Bone marrow (tissue), 2 donors: Measurements from ENCODE around the gene POLA1.

Experiments
- DNase-seq, 2 donors: peaks; one replicate each; lab custom pipeline; 2025; lab: John Stamatoyannopoulos, UW

Gene POLA1

GRCh38 chrX:24692305-24692704, 1.4 kb upstream of the POLA1 start:
- DNase-seq = no peak

GRCh38 chrX:24694825-24695224, 1.1 kb downstream of the POLA1 start:
- no peak for DNase-seq

- no peak for DNase-seq
Observed at GRCh38 chrX:24696294-24696693, 2.6 kb downstream of the POLA1 start.

- no peak for DNase-seq
Observed at GRCh38 chrX:24702362-24703184, 8.9 kb downstream of the POLA1 start.

- no peak for DNase-seq
Observed at GRCh38 chrX:24703185-24703494, 9.4 kb downstream of the POLA1 start.

- peak in 1 of 2 donors; percentile 0 for DNase-seq
Observed at GRCh38 chrX:24718771-24719170, 25.1 kb downstream of the POLA1 start.

- DNase-seq = no peak
Observed at GRCh38 chrX:24720036-24720435, 26.3 kb downstream of the POLA1 start.

- DNase-seq = no peak
Observed at GRCh38 chrX:24728530-24728929, 34.8 kb downstream of the POLA1 start.

- DNase-seq = no peak
Observed at GRCh38 chrX:24732766-24733500, 39.2 kb downstream of the POLA1 start.

GRCh38 chrX:24741330-24741729, 47.6 kb downstream of the POLA1 start:
- DNase-seq = no peak

- no peak for DNase-seq
Observed at GRCh38 chrX:24748196-24748595, 54.5 kb downstream of the POLA1 start.

- DNase-seq = no peak
Observed at GRCh38 chrX:24759786-24760185, 66.1 kb downstream of the POLA1 start.

GRCh38 chrX:24760363-24761000, 66.8 kb downstream of the POLA1 start:
- no peak for DNase-seq

GRCh38 chrX:24761306-24761705, 67.6 kb downstream of the POLA1 start:
- no peak for DNase-seq

- DNase-seq = no peak
Observed at GRCh38 chrX:24763989-24764388, 70.3 kb downstream of the POLA1 start.

GRCh38 chrX:24767557-24767956, 73.8 kb downstream of the POLA1 start:
- DNase-seq = no peak

- no peak for DNase-seq
Observed at GRCh38 chrX:24768556-24768955, 74.8 kb downstream of the POLA1 start.

GRCh38 chrX:24774650-24775049, 80.9 kb downstream of the POLA1 start:
- no peak for DNase-seq

- DNase-seq = no peak
Observed at GRCh38 chrX:24775891-24776290, 82.2 kb downstream of the POLA1 start.

GRCh38 chrX:24777660-24778059, 83.9 kb downstream of the POLA1 start:
- DNase-seq = no peak

GRCh38 chrX:24782011-24782410, 88.3 kb downstream of the POLA1 start:
- no peak for DNase-seq

- DNase-seq = no peak
Observed at GRCh38 chrX:24789047-24789446, 95.3 kb downstream of the POLA1 start.

GRCh38 chrX:24790166-24790565, 96.4 kb downstream of the POLA1 start:
- no peak for DNase-seq
